ENCODE data around the gene PERM1. TPM values are rescaled to one million over a fixed set of nuclear protein-coding genes. Genes with fewer than 3 reads are reported as not detected.
"Not testable (repeated sequence)": the region's sequence is repeated elsewhere in the genome, so short reads cannot be mapped to it uniquely, and the experiment has no call there.

The PERM1 gene
- total RNA-seq, 6 donors from 2014 or later = 0.15 to 1.0 (median 0.36) TPM; not detected in 2

DNA sequence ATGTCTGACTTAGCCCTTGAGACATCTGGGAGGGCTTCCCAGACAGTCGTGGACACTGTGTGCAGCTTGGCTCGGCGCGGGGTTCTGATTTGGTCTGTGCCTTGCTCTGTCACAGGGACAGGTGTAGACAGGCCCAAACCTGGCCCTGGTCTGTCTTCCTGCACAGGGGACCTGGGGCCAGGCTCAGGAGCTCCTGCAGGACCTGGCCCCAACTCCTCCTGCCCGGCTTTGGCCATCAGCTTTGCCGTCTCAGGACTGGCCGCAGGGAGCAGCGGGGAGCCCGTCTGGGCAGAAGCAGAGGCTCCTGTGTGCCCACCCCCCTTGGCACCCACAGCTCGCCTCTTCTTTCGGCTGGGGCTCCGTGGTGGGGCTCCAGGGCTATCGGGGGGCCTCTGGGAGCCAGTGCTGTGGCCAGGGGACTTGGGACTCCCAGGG is 1.7 kb downstream of the PERM1 start:
- H3K9me3 ChIP-seq = no peaks in the 10 kb centered on the region
- peaks cover 0 to 5% (median 0%) of the 10 kb centered on the region in 4 donors for H3K27me3 ChIP-seq
- no peak for ATAC-seq (ENCODE audit: low FRiP score in 2 of 2)
- 80 to 88% methylated on average over 1 to 9 of the region's 13 CpGs for WGBS, 2 donors
- no peak overlapping the region for H3K27ac ChIP-seq
- peaks cover 6 to 14% (median 13%) of the 10 kb centered on the region in 4 donors for H3K4me1 ChIP-seq
- no peak for DNase-seq
- H3K4me3 ChIP-seq = no peak overlapping the region
- H3K36me3 ChIP-seq = no peaks in the 10 kb centered on the region
- TF ChIP-seq EP300 (IDR thresholded peaks at IDR 0.05) = no peak
- no peak for TF ChIP-seq POLR2AphosphoS5 (IDR thresholded peaks at IDR 0.05)
- TF ChIP-seq, protein P1, sequence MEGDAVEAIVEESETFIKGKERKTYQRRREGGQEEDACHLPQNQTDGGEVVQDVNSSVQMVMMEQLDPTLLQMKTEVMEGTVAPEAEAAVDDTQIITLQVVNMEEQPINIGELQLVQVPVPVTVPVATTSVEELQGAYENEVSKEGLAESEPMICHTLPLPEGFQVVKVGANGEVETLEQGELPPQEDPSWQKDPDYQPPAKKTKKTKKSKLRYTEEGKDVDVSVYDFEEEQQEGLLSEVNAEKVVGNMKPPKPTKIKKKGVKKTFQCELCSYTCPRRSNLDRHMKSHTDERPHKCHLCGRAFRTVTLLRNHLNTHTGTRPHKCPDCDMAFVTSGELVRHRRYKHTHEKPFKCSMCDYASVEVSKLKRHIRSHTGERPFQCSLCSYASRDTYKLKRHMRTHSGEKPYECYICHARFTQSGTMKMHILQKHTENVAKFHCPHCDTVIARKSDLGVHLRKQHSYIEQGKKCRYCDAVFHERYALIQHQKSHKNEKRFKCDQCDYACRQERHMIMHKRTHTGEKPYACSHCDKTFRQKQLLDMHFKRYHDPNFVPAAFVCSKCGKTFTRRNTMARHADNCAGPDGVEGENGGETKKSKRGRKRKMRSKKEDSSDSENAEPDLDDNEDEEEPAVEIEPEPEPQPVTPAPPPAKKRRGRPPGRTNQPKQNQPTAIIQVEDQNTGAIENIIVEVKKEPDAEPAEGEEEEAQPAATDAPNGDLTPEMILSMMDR (IDR thresholded peaks at IDR 0.05) = no peak
- TF ChIP-seq POLR2A (IDR thresholded peaks at IDR 0.05) = no peak

DNA sequence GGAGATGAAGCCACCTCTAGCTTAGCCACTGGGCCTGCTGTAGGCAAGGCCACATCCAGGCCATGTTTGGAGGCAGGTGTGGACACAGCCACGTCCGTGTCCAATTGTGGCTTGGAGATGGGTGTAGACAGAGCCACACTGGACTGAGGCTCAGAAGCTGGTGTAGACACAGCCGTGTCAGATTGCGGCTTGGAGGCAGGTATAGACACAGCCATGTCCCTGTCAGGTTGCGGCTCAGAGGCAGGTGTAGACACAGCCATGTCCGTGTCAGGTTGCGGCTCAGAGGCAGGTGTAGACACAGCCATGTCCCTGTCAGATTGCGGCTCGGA is 2.2 kb downstream of the PERM1 start:
- Histone ChIP-seq H3K27me3 (peaks cover 0 to 5% (median 0%) of the 10 kb centered on the region in 4 donors), H3K4me3 (no peak overlapping the region), H3K4me1 (peaks cover 6 to 14% (median 13%) of the 10 kb centered on the region in 4 donors), H3K27ac (no peak overlapping the region), H3K36me3 (no peaks in the 10 kb centered on the region), H3K9me3 (no peaks in the 10 kb centered on the region)
- 79 to 86% methylated on average over 8 to 9 of the region's 9 CpGs for WGBS, 2 donors
- TF ChIP-seq EP300 (IDR thresholded peaks at IDR 0.05) (no peak), POLR2A (IDR thresholded peaks at IDR 0.05) (no peak), POLR2AphosphoS5 (IDR thresholded peaks at IDR 0.05) (no peak)
- TF ChIP-seq, protein P1 (IDR thresholded peaks at IDR 0.05) = no peak
- ATAC-seq (ENCODE audit: low FRiP score in 2 of 2) = no peak
- no peak for DNase-seq

DNA sequence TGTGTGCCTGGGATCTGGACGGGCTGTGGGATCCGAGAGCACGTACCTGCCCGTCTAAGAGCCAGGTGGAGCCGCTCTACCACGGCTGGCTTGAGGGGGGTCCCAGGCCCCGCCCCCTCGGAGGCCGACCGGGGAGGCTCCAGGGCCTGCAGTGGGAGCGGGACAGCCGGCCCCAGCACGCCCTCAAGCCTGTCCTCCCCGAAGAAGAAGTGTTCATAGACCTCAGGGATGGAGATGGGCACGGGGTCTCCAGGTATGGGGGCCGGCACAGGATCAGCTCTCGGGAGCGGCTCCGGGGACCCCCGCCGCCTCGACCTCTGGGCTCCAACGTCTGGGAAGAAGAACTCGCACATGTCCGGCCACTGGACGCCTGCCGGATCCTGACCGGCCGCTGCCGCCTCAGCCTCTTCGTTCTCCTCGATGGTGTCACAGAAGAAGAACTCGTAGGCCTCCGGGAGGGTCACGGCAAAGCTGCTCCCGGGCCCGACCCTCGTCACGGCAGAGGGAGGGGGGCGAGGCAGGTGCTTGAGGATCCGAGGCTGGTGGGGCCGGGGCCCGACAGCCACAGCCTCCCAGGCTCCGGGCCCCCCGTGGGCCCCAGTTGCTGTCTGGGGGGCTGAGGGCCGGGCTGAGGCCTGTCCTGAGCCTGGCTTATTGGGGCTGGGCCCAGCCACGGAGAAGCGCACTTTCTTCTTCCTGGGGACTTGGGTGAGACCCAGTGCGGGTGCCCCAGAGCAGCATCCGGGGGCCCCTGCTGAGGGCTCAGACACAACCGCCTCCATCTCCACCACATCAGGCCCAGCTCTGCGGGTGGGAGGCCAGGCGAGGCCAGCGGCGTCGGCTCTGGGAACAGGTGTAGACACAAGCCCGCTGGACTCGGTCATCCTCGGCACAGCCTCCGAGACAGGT is 2.8 kb downstream of the PERM1 start:
- no peak overlapping the region for H3K4me3 ChIP-seq
- H3K36me3 ChIP-seq = no peaks in the 10 kb centered on the region
- TF ChIP-seq POLR2AphosphoS5 (IDR thresholded peaks at IDR 0.05) = no peak
- TF ChIP-seq POLR2A (IDR thresholded peaks at IDR 0.05) = no peak
- TF ChIP-seq, protein P1 (IDR thresholded peaks at IDR 0.05) = no peak
- TF ChIP-seq EP300 (IDR thresholded peaks at IDR 0.05) = no peak
- H3K4me1 ChIP-seq = peaks cover 4 to 11% (median 10%) of the 10 kb centered on the region in 4 donors
- 91 to 93% methylated on average over 9 to 53 of the region's 60 CpGs for WGBS, 2 donors
- H3K27ac ChIP-seq = no peak overlapping the region
- peaks cover 0 to 8% (median 0%) of the 10 kb centered on the region in 4 donors for H3K27me3 ChIP-seq
- no peaks in the 10 kb centered on the region for H3K9me3 ChIP-seq
- ATAC-seq (ENCODE audit: low FRiP score in 2 of 2) (no peak), DNase-seq (peak in 1 of 2 donors; percentile 83)

DNA sequence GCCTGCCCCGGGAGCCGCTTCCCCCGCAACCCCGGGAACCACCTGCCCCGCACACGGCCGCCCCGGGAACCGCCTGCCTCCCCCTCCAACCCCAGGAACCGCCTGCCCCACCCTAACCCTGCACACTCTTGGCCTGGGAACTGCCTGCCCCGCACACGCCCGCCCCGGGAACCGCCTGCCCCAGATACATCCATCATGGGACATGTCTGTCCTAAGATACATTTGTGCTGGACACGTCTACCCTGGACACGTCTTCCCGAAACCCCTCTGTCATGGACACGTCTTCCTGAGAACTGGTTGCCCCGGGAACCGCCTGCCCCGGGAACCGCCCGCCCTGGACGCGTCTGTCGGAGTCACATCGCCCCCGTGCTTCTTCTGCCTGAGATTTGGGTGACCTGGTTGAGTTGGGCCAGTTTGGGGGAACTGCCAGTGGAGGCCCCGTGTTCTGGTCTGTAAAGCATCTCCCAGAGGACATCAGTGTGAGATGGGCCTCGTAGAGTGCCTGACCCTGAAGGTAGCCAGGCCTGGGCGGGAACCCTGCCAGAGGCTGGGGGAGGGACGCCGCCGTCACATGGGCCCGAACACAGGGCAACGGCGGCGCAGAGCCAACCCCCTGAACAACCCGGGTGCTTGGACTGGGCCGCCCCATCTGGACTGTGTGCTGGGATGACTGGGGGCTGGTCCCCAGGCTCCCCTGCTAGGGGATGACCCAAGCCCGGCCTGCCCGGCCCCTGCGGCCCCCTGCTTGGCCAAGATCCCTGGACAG is 3.6 kb downstream of the PERM1 start:
- no peak for DNase-seq
- 85 to 94% methylated on average over 13 to 30 of the region's 44 CpGs for WGBS, 2 donors

DNA sequence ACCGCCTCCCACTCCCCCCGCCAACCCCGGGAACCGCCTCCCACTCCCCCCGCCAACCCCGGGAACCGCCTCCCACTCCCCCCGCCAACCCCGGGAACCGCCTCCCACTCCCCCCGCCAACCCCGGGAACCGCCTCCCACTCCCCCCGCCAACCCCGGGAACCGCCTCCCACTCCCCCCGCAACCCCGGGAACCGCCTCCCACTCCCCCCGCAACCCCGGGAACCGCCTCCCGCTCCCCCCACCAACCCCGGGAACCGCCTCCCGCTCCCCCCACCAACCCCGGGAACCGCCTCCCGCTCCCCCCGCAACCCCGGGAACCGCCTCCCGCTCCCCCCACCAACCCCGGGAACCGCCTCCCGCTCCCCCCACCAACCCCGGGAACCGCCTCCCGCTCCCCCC is 5.1 kb downstream of the PERM1 start:
- H3K27me3 ChIP-seq; H3K4me3 ChIP-seq; H3K9me3 ChIP-seq; ATAC-seq (ENCODE audit: low FRiP score in 2 of 2); H3K4me1 ChIP-seq; H3K36me3 ChIP-seq; H3K27ac ChIP-seq: not testable (repeated sequence)
- peak in 1 of 2 donors; percentile 84 for DNase-seq
- WGBS, 2 donors = no CpG with 5 or more reads among the region's 39 CpGs

More for the DNA sequence above, 3.6 kb downstream of the PERM1 start:
- no peaks in the 10 kb centered on the region for H3K36me3 ChIP-seq
- peaks cover 0 to 4% (median 0%) of the 10 kb centered on the region in 4 donors for H3K27me3 ChIP-seq
- H3K4me3 ChIP-seq = no peak overlapping the region
- TF ChIP-seq, protein P1 (IDR thresholded peaks at IDR 0.05) = no peak
- TF ChIP-seq POLR2A (IDR thresholded peaks at IDR 0.05) = no peak
- no peak for TF ChIP-seq POLR2AphosphoS5 (IDR thresholded peaks at IDR 0.05)
- no peak overlapping the region for H3K27ac ChIP-seq
- no peak for ATAC-seq (ENCODE audit: low FRiP score in 2 of 2)
- no peaks in the 10 kb centered on the region for H3K9me3 ChIP-seq
- H3K4me1 ChIP-seq = peaks cover 4 to 9% (median 9%) of the 10 kb centered on the region in 4 donors

Measured in upper lobe of left lung (tissue), 6 donors.